HUES6 (cell line): ENCODE results near the gene C3AR1.
"Not testable (repeated sequence)": the region's sequence is repeated elsewhere in the genome, so short reads cannot be mapped to it uniquely, and the experiment has no call there.

Source experiments
- H3K27ac ChIP-seq: 2 replicates; pipeline ENCODE4 v1.7.0; 2013; ENCODE audit warnings: low read depth, mild to moderate bottlenecking, low read length, inconsistent platforms
- H3K27me3 ChIP-seq: 2 replicates; pipeline ENCODE4 v1.6.1; 2013; ENCODE audit warnings: low read length; ENCODE audit not compliant: control insufficient read depth, insufficient read depth
- H3K36me3 ChIP-seq: 2 replicates; pipeline ENCODE4 v1.6.1; 2013; ENCODE audit warnings: low read length; ENCODE audit not compliant: control insufficient read depth, insufficient read depth
- H3K4me1 ChIP-seq: 2 replicates; pipeline ENCODE4 v1.6.1; 2013; ENCODE audit warnings: low read length; ENCODE audit not compliant: control insufficient read depth, insufficient read depth
- H3K4me3 ChIP-seq: 2 replicates; pipeline ENCODE4 v1.5.1; 2013; ENCODE audit warnings: low read depth, low read length
- H3K9ac ChIP-seq: one replicate; pipeline ENCODE4 v1.6.1; 2013; ENCODE audit warnings: mild to moderate bottlenecking, low read length
- H3K9me3 ChIP-seq: 2 replicates; pipeline ENCODE4 v1.6.1; 2013; ENCODE audit warnings: low read depth, low read length; ENCODE audit not compliant: control insufficient read depth, insufficient read depth

The C3AR1 gene

GRCh38 chr12:8082808-8083100 is 16.6 kb upstream of the C3AR1 start:
- peak overlapping the region; percentile 87 for H3K4me3 ChIP-seq
- H3K36me3 ChIP-seq, result no peaks in the 10 kb centered on the region
- H3K27me3 ChIP-seq, result no peaks in the 10 kb centered on the region
- no peak overlapping the region for H3K27ac ChIP-seq
- peaks cover 12% of the 10 kb centered on the region for H3K4me1 ChIP-seq
- H3K9ac ChIP-seq, result peak overlapping the region; percentile 85
- H3K9me3 ChIP-seq, result no peaks in the 10 kb centered on the region

- Histone ChIP-seq H3K9me3 (no peaks in the 10 kb centered on the region), H3K27ac (peak overlapping the region; percentile 80), H3K36me3 (no peaks in the 10 kb centered on the region), H3K27me3 (no peaks in the 10 kb centered on the region), H3K4me1 (peaks cover 23% of the 10 kb centered on the region), H3K4me3 (peak overlapping the region; percentile 87), H3K9ac (peak overlapping the region; percentile 85)
Observed at GRCh38 chr12:8081251-8081920, 15.2 kb upstream of the C3AR1 start.

DNA sequence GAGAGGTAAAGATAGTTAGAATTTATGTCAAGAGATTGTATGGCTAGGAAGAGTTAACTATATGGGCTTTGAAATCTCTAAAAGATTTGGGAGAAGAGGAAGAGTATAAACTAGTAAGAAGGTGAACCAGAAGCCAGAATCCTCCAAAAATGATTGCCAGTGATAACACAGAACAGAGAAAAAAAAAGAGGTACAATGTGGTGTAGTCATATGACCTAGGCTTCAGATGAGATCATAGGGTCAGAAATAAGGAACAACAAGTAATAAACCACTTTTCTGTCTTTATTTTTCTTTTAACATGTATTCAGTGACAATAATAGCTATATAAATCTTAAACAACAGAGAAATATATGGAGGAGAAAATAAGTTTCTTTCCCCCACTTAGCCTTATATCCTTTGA is 14.0 kb upstream of the C3AR1 start:
- no peak overlapping the region for H3K4me3 ChIP-seq
- H3K9ac ChIP-seq, result no peak overlapping the region
- H3K4me1 ChIP-seq, result peaks cover 23% of the 10 kb centered on the region
- H3K27ac ChIP-seq, result no peak overlapping the region
- no peaks in the 10 kb centered on the region for H3K9me3 ChIP-seq
- H3K27me3 ChIP-seq, result no peaks in the 10 kb centered on the region
- H3K36me3 ChIP-seq, result no peaks in the 10 kb centered on the region

DNA sequence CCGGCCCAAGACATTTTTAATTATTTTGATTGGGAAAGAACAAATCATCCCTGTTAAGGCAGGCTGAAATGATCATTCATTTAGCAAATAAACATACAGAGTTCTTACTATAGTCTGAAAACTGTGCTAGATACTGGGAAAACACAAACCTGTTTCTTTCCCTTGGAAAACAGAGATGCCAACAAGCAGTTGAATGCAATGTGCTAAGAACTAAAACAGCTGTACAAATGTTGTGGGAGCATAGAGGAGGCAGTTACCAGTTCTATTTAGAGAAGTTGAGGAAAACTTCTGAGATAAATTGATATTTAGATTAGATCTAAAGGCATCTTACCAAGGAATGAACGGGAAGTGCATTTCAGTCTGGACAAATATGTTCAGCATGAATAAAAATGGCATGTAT is 12.8 kb upstream of the C3AR1 start:
- Histone ChIP-seq H3K9ac (no peak overlapping the region), H3K9me3 (no peaks in the 10 kb centered on the region), H3K4me3 (no peak overlapping the region), H3K27ac (no peak overlapping the region), H3K27me3 (no peaks in the 10 kb centered on the region), H3K4me1 (peaks cover 23% of the 10 kb centered on the region), H3K36me3 (no peaks in the 10 kb centered on the region)

DNA sequence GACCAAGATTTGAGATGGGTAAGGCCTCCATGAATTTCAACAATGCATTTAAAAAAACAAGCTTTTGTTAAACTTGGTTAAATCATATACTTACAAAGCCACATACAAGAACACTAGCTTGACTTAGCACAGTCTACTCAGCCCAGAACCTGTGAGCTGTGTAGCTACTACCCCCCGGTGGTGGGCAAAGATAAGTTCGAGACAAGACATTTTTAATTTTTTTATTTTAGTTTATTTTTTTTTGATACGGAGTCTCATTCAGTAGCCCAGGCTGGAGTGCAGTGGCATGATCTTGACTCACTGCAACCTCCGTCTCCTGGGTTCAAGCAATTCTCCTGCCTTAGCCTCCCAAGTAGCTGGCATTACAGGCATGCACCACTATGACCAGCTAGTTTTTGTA is 12.2 kb upstream of the C3AR1 start:
- no peak overlapping the region for H3K9ac ChIP-seq
- H3K27me3 ChIP-seq, result no peaks in the 10 kb centered on the region
- no peak overlapping the region for H3K4me3 ChIP-seq
- H3K4me1 ChIP-seq, result peaks cover 23% of the 10 kb centered on the region
- H3K27ac ChIP-seq, result no peak overlapping the region
- H3K36me3 ChIP-seq, result no peaks in the 10 kb centered on the region
- no peaks in the 10 kb centered on the region for H3K9me3 ChIP-seq

- H3K9ac ChIP-seq, result no peak overlapping the region
- H3K27ac ChIP-seq, result peak overlapping the region; percentile 27; the same call in 1 of the 2 replicates
- H3K4me3 ChIP-seq, result no peak overlapping the region
- H3K36me3 ChIP-seq, result no peaks in the 10 kb centered on the region
- H3K4me1 ChIP-seq, result peaks cover 19% of the 10 kb centered on the region
- H3K27me3 ChIP-seq, result no peaks in the 10 kb centered on the region
- H3K9me3 ChIP-seq, result no peaks in the 10 kb centered on the region; the same call in 1 of the 2 replicates
Observed at GRCh38 chr12:8077207-8077606, 11.0 kb upstream of the C3AR1 start.

GRCh38 chr12:8076366-8076765 is 10.2 kb upstream of the C3AR1 start:
- H3K9me3 ChIP-seq, result no peaks in the 10 kb centered on the region; the same call in 1 of the 2 replicates
- no peaks in the 10 kb centered on the region for H3K27me3 ChIP-seq
- H3K36me3 ChIP-seq, result no peaks in the 10 kb centered on the region
- no peak overlapping the region for H3K9ac ChIP-seq
- peaks cover 19% of the 10 kb centered on the region for H3K4me1 ChIP-seq
- H3K4me3 ChIP-seq, result no peak overlapping the region
- H3K27ac ChIP-seq, result no peak overlapping the region

DNA sequence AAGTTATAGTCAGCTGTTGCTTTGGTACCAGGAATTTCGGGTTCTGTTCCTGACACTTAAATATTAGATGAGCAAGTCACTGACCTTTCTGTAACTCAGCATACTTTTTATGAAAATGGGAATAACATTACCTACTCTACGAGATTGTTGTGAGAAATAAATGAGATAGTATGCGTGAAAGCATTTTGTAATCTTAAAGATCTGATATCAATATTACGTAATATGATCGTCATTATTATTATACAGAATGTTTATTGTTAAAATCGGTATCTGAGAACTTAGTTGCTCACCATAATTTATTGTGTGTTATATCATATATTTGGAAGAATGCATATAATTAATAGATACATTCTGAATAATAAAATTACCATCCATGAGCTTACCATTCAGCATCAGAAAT is 9.8 kb upstream of the C3AR1 start:
- H3K9ac ChIP-seq, result no peak overlapping the region
- no peaks in the 10 kb centered on the region for H3K36me3 ChIP-seq
- no peaks in the 10 kb centered on the region for H3K27me3 ChIP-seq
- H3K27ac ChIP-seq, result no peak overlapping the region
- H3K4me3 ChIP-seq, result no peak overlapping the region
- H3K4me1 ChIP-seq, result peaks cover 16% of the 10 kb centered on the region
- no peaks in the 10 kb centered on the region; the same call in 1 of the 2 replicates for H3K9me3 ChIP-seq

DNA sequence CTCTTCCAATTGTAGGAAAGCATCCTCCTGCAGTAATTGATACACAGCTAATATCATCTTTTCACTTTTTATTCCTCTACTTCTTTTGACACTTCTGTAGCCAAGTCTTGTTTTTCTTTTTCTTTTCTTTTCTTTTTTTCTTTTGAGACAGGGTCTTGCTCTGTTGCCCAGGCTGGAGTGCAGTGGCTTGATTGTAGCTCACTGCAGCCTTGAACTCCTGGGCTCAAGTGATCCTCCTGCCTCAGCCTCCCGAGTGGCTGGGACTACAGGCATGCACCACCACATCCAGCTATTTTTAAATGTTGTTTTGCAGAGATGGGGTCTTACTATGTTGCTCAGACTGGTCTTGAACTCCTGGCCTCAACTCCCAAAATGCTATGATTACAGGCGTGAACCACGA is 5.7 kb upstream of the C3AR1 start:
- not testable (repeated sequence) for H3K9ac ChIP-seq, H3K4me3 ChIP-seq, H3K27me3 ChIP-seq, H3K9me3 ChIP-seq, H3K4me1 ChIP-seq, H3K36me3 ChIP-seq, H3K27ac ChIP-seq

- Histone ChIP-seq H3K27ac (no peak overlapping the region), H3K9me3 (no peaks in the 10 kb centered on the region; the same call in 1 of the 2 replicates), H3K4me1 (no peaks in the 10 kb centered on the region), H3K9ac (no peak overlapping the region), H3K27me3 (no peaks in the 10 kb centered on the region), H3K36me3 (no peaks in the 10 kb centered on the region), H3K4me3 (no peak overlapping the region)
Observed at GRCh38 chr12:8069582-8069981, 3.4 kb upstream of the C3AR1 start.

DNA sequence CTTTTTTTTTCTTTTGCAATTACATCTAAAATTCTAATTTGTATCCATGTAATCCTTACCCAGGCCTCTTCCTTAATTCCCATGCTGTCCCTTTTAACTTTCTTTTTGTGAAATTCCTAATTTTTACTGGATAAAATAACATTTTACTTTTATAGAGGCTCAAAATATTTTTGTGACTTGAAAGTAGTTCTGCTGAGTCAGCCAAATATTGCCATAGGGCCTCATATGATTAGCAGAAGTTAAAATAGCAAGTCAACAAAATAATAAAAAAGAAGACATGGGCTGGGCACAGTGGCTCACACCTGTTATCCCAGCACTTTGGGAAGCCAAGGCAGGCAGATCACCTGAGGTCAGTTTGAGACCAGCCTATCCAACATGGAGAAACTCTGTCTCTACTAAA is 2.0 kb downstream of the C3AR1 start:
- Histone ChIP-seq H3K4me1 (no peaks in the 10 kb centered on the region), H3K9ac (no peak overlapping the region), H3K9me3 (no peaks in the 10 kb centered on the region), H3K27ac (no peak overlapping the region), H3K4me3 (no peak overlapping the region), H3K36me3 (no peaks in the 10 kb centered on the region), H3K27me3 (no peaks in the 10 kb centered on the region)

- Histone ChIP-seq H3K4me3 (no peak overlapping the region), H3K27ac (no peak overlapping the region), H3K36me3 (peaks cover 9% of the 10 kb centered on the region), H3K27me3 (no peaks in the 10 kb centered on the region), H3K4me1 (no peaks in the 10 kb centered on the region), H3K9ac (no peak overlapping the region), H3K9me3 (no peaks in the 10 kb centered on the region)
Observed at GRCh38 chr12:8058506-8058905, 7.7 kb downstream of the C3AR1 start.
